CD4-positive, alpha-beta T cell (primary cell): Measurements from ENCODE around the gene CAMTA1. TPM values are rescaled to one million over a fixed set of nuclear protein-coding genes. Genes with fewer than 3 reads are reported as not detected.

Source experiments
- ATAC-seq: fragments of 200-7000 bp; cut with Tn5 transposase; one replicate; pipeline ENCODE4 v1.10.0; 2022; ENCODE audit warnings: mild to moderate bottlenecking; ENCODE audit not compliant: poor library complexity
- CTCF ChIA-PET: fragments of 350-600 bp; sonication (Branson Sonifier 250); formaldehyde crosslinking; loops from one replicate; lab custom pipeline; 2021; ENCODE audit warnings: antibody characterized with exemption, inconsistent platforms; lab: Charles Lee
- POLR2A ChIA-PET: fragments of 350-600 bp; sonication (Branson Sonifier 250); formaldehyde crosslinking; loops from one replicate; lab custom pipeline; 2021; ENCODE audit warnings: antibody characterized with exemption, inconsistent platforms; lab: Charles Lee
- DNase-seq, 14 experiments: peaks; one replicate each; pipeline ENCODE4 v3.0.0-alpha.2; 2013 to 2020; ENCODE audit warnings: mixed read lengths in 2 of 14
- H3K27ac ChIP-seq, 2 donors: one replicate each; pipeline versions ENCODE4 v1.5.1 to v1.7.0; 2013; ENCODE audit warnings: low read length in 2 of 2, low read depth in 1 of 2, mild to moderate bottlenecking in 1 of 2
- H3K27me3 ChIP-seq, 2 experiments: 1 replicate in 1 of 2; 2 replicates in 1 of 2; pipeline versions ENCODE4 v1.6.1 to v1.7.0; 2013; ENCODE audit warnings: low read length in 2 of 2, control low read depth in 1 of 2, mild to moderate bottlenecking in 1 of 2, moderate library complexity in 1 of 2; ENCODE audit not compliant: insufficient read depth in 2 of 2, control insufficient read depth in 1 of 2
- H3K36me3 ChIP-seq: one replicate; pipeline ENCODE4 v1.6.1; 2013; ENCODE audit warnings: low read length, control low read depth; ENCODE audit not compliant: insufficient read depth
- H3K4me1 ChIP-seq: one replicate; pipeline ENCODE4 v1.6.1; 2013; ENCODE audit warnings: low read length, control low read depth; ENCODE audit not compliant: insufficient read depth
- H3K4me3 ChIP-seq: one replicate; pipeline ENCODE4 v1.5.1; 2013; ENCODE audit warnings: mild to moderate bottlenecking, low read length, moderate library complexity
- H3K9me3 ChIP-seq, 2 experiments: 1 replicate in 1 of 2; 2 replicates in 1 of 2; pipeline versions ENCODE4 v1.6.1 to v1.7.0; 2013; ENCODE audit warnings: low read length in 2 of 2, mild to moderate bottlenecking in 2 of 2, control low read depth in 1 of 2, moderate library complexity in 1 of 2; ENCODE audit not compliant: control insufficient read depth in 1 of 2, insufficient read depth in 1 of 2
- H3K27ac Mint-ChIP-seq: one replicate; pipeline ENCODE4 v1.8.0; 2020; ENCODE audit warnings: mixed read lengths
- H3K27me3 Mint-ChIP-seq: one replicate; pipeline ENCODE4 v1.8.0; 2021; ENCODE audit warnings: mixed read lengths
- H3K36me3 Mint-ChIP-seq: one replicate; pipeline ENCODE4 v1.8.0; 2021; ENCODE audit warnings: low read depth, mixed read lengths
- H3K4me1 Mint-ChIP-seq: one replicate; pipeline ENCODE4 v1.8.0; 2021; ENCODE audit warnings: low read depth, mixed read lengths
- H3K4me3 Mint-ChIP-seq: one replicate; pipeline ENCODE4 v1.8.0; 2020; ENCODE audit warnings: mild to moderate bottlenecking, mixed read lengths
- H3K9me3 Mint-ChIP-seq: one replicate; pipeline ENCODE4 v1.8.0; 2020; ENCODE audit warnings: mixed read lengths
- CTCF ChIP-seq: fragments of 200-600 bp; IDR thresholded peaks from one replicate; pipeline ENCODE4 v1.8.0; 2022; ENCODE audit warnings: antibody characterized with exemption, mild to moderate bottlenecking
- intact Hi-C, 2 experiments: fragments of 100-400 bp; cut with DNase I in 1 of 2; cut with micrococcal nuclease in 1 of 2; formaldehyde crosslinking; loops; one replicate each; pipeline versions ENCODE4 v1.15.1 to v1.9.0; 2023 to 2025; cut with DNase I, micrococcal nuclease
- total RNA-seq, 174 experiments: library from RNA in 2 of 174; stranded (reverse) in 2 of 174; gene quantifications; one replicate each; pipeline ENCODE4 v1.2.3 and lab custom pipeline; 2021 to 2026

Gene CAMTA1
- total RNA-seq, 2 experiments from 2014 or later, result 38.6 to 39.3 TPM

DNA sequence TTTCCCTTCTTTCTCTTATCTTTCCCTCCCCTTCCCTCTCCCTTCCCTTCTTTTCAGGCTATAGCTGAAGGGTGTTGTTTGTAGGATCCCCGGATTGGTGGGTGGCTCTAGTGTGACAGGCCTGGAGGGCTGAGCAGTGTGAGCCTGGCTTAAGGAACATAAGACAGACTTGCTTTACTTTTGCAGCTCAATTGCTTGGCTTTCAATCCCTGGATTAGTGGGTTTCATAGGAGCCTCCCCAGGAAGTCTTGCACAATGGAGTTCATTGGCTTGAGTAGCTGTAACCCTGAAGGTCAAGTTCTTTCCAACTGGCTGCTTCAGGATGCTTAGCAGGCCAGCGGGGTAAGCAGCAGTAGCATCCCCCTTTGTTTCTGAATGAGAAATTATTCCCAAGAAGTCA is 126.7 kb downstream of the CAMTA1 start:
- TF ChIP-seq CTCF, result no peak
- no peaks in the 10 kb centered on the region for H3K4me1 Mint-ChIP-seq
- ATAC-seq (no peak), DNase-seq (no peak)
- Histone ChIP-seq H3K27ac (no peak overlapping the region), H3K27me3 (peaks cover 12 to 24% of the 10 kb centered on the region in 2 experiments), H3K4me3 (no peak overlapping the region), H3K36me3 (no peaks in the 10 kb centered on the region), H3K9me3 (peaks cover 0 to 19% of the 10 kb centered on the region in 2 experiments), H3K4me1 (peaks cover 4% of the 10 kb centered on the region)
- intact Hi-C loops, result no loop called here
- H3K36me3 Mint-ChIP-seq, result no peaks in the 10 kb centered on the region
- H3K9me3 Mint-ChIP-seq, result peaks cover 3% of the 10 kb centered on the region
- H3K4me3 Mint-ChIP-seq, result no peak overlapping the region
- H3K27ac Mint-ChIP-seq, result no peak overlapping the region
- CTCF ChIA-PET, result no interaction called here
- peaks cover 41% of the 10 kb centered on the region for H3K27me3 Mint-ChIP-seq
- POLR2A ChIA-PET, result no interaction called here

DNA sequence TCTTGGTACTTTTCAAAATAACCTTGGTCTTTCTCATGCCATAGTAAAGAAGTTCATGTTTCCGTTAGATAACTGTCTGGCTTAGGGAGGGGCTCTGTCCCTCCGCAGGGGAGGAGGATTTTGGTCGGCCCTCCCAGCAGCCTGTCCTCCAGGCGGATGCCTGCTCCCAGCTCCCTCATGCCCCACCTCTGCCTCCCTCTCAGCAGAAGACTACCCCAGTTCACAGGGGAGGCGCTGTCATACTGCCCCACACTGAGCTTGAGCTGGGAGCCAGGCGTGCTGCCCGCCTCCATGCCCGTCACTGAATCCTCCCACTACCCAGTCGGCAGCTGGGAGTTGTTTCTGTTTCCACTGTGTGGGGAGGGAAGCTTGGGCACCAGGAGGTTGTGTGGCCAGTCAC is 127.3 kb downstream of the CAMTA1 start:
- Mint-ChIP-seq H3K4me1 (no peaks in the 10 kb centered on the region), H3K4me3 (no peak overlapping the region), H3K27ac (no peak overlapping the region), H3K27me3 (peaks cover 45% of the 10 kb centered on the region), H3K9me3 (peaks cover 3% of the 10 kb centered on the region), H3K36me3 (no peaks in the 10 kb centered on the region)
- Histone ChIP-seq H3K27ac (no peak overlapping the region), H3K9me3 (peaks cover 0 to 19% of the 10 kb centered on the region in 2 experiments), H3K4me1 (no peaks in the 10 kb centered on the region), H3K4me3 (no peak overlapping the region), H3K36me3 (no peaks in the 10 kb centered on the region), H3K27me3 (peaks cover 12 to 26% of the 10 kb centered on the region in 2 experiments)
- DNase-seq (no peak), ATAC-seq (no peak)
- no peak for TF ChIP-seq CTCF
- CTCF ChIA-PET, result no interaction called here
- POLR2A ChIA-PET, result no interaction called here
- intact Hi-C loops, result no loop called here

- CTCF ChIA-PET, result no interaction called here
- Histone ChIP-seq H3K9me3 (peaks cover 0 to 19% of the 10 kb centered on the region in 2 experiments), H3K27ac (no peak overlapping the region), H3K36me3 (no peaks in the 10 kb centered on the region), H3K4me3 (no peak overlapping the region), H3K27me3 (peaks cover 12 to 26% of the 10 kb centered on the region in 2 experiments), H3K4me1 (no peaks in the 10 kb centered on the region)
- H3K4me1 Mint-ChIP-seq, result no peaks in the 10 kb centered on the region
- no peak overlapping the region for H3K4me3 Mint-ChIP-seq
- DNase-seq (no peak), ATAC-seq (no peak)
- TF ChIP-seq CTCF, result no peak
- H3K27ac Mint-ChIP-seq, result no peak overlapping the region
- H3K36me3 Mint-ChIP-seq, result no peaks in the 10 kb centered on the region
- peaks cover 3% of the 10 kb centered on the region for H3K9me3 Mint-ChIP-seq
- POLR2A ChIA-PET, result no interaction called here
- intact Hi-C loops, result no loop called here
- H3K27me3 Mint-ChIP-seq, result peaks cover 45% of the 10 kb centered on the region
Observed at GRCh38 chr1:6913086-6913485, 127.8 kb downstream of the CAMTA1 start.
